HepG2 (cell line): ENCODE data around the gene PFKL.
A peak's percentile ranks its signal among the peaks of the same experiment; 100 is the strongest.

Source experiments
- ATF3 ChIP-seq: sonication (generic); formaldehyde crosslinking; IDR thresholded peaks from 2 replicates; pipeline ENCODE4 v1.4.0; 2020; ENCODE audit warnings: missing genetic modification reagents
- CEBPB ChIP-seq: IDR thresholded peaks from 2 replicates; pipeline ENCODE4 v1.6.1; 2011; ENCODE audit warnings: low read depth, low read length, improper control_type of control experiment, borderline replicate concordance
- CTCF ChIP-seq: sonication (generic); formaldehyde crosslinking; IDR thresholded peaks from 2 replicates; pipeline ENCODE4 v1.5.0; 2020; ENCODE audit warnings: mild to moderate bottlenecking, missing genetic modification reagents, moderate library complexity
- ELF1 ChIP-seq: sonication (generic); formaldehyde crosslinking; IDR thresholded peaks from 2 replicates; pipeline ENCODE4 v1.4.0; 2020; ENCODE audit warnings: missing genetic modification reagents
- HNRNPLL ChIP-seq: fragments of 200-400 bp; formaldehyde crosslinking; IDR thresholded peaks from 2 replicates; pipeline ENCODE4 v1.6.1; 2017; ENCODE audit warnings: mild to moderate bottlenecking, low read depth, low read length; ENCODE audit not compliant: poor library complexity, severe bottlenecking
- MEIS1 ChIP-seq: sonication (generic); formaldehyde crosslinking; IDR thresholded peaks from 2 replicates; pipeline ENCODE4 v1.9.0; 2021; ENCODE audit warnings: mild to moderate bottlenecking, missing genetic modification reagents, moderate library complexity, borderline replicate concordance
- MLX ChIP-seq: IDR thresholded peaks from 2 replicates; pipeline ENCODE4 v1.6.1; 2016
- POLR2A ChIP-seq, 2 experiments: IDR thresholded peaks; 2 replicates each; pipeline ENCODE4 v1.6.1; 2011; ENCODE audit warnings: low read depth in 2 of 2, low read length in 2 of 2, mild to moderate bottlenecking in 1 of 2, moderate library complexity in 1 of 2; ENCODE audit not compliant: insufficient read depth in 1 of 2
- PRDM4 ChIP-seq: sonication (generic); formaldehyde crosslinking; IDR thresholded peaks from 2 replicates; pipeline ENCODE4 v1.9.0; 2021; ENCODE audit warnings: missing genetic modification reagents, borderline replicate concordance
- ZBTB43 ChIP-seq: sonication (generic); formaldehyde crosslinking; conservative IDR thresholded peaks from 2 replicates; pipeline ENCODE4 v1.4.0; 2020; ENCODE audit warnings: missing genetic modification reagents
- TF ChIP-seq, protein P1 (sequence below): sonication (generic); formaldehyde crosslinking; IDR thresholded peaks from 2 replicates; pipeline ENCODE4 v1.4.0; 2020; ENCODE audit warnings: missing genetic modification reagents
- TF ChIP-seq, protein P2 (sequence below): sonication (generic); formaldehyde crosslinking; IDR thresholded peaks from 2 replicates; pipeline ENCODE4 v1.4.0; 2020; ENCODE audit warnings: missing genetic modification reagents

GRCh38 chr21:44299458-44300261 is at the start of gene PFKL:
- TF ChIP-seq ZBTB43 (CRISPR knock-in tag) (peak; percentile 33; the same call in 1 of the 2 replicates), MLX (CRISPR knock-in tag) (no peak), ATF3 (CRISPR knock-in tag) (no peak), PRDM4 (no peak), CTCF (CRISPR knock-in tag) (no peak; the same call in 1 of the 2 replicates), HNRNPLL (peak; percentile 42), ELF1 (CRISPR knock-in tag) (no peak), MEIS1 (peak; percentile 73), CEBPB (no peak), POLR2A (IDR thresholded peaks at IDR 0.05; ENCODE audit: insufficient read depth in 1 of 2, low read depth in 2 of 2, low read length in 2 of 2) (peak in 1 of 2 experiments; percentile 49; a peak in 2 of 4 replicates)
- TF ChIP-seq, protein P1, sequence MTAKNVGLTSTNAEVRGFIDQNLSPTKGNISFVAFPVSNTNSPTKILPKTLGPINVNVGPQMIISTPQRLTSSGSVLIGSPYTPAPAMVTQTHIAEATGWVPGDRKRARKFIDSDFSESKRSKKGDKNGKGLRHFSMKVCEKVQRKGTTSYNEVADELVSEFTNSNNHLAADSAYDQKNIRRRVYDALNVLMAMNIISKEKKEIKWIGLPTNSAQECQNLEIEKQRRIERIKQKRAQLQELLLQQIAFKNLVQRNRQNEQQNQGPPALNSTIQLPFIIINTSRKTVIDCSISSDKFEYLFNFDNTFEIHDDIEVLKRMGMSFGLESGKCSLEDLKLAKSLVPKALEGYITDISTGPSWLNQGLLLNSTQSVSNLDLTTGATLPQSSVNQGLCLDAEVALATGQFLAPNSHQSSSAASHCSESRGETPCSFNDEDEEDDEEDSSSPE, result peak; percentile 64
- TF ChIP-seq, protein P2, sequence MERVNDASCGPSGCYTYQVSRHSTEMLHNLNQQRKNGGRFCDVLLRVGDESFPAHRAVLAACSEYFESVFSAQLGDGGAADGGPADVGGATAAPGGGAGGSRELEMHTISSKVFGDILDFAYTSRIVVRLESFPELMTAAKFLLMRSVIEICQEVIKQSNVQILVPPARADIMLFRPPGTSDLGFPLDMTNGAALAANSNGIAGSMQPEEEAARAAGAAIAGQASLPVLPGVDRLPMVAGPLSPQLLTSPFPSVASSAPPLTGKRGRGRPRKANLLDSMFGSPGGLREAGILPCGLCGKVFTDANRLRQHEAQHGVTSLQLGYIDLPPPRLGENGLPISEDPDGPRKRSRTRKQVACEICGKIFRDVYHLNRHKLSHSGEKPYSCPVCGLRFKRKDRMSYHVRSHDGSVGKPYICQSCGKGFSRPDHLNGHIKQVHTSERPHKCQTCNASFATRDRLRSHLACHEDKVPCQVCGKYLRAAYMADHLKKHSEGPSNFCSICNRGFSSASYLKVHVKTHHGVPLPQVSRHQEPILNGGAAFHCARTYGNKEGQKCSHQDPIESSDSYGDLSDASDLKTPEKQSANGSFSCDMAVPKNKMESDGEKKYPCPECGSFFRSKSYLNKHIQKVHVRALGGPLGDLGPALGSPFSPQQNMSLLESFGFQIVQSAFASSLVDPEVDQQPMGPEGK (CRISPR knock-in tag), result peak; percentile 86
